HG03571 (cell line): ENCODE measurements around the gene CYSTM1.
"Not testable (repeated sequence)": the region's sequence is repeated elsewhere in the genome, so short reads cannot be mapped to it uniquely, and the experiment has no call there.

Experiments used
- ATAC-seq: cut with Tn5 transposase; IDR thresholded peaks from one replicate; pipeline ENCODE4 v1.9.1; 2021; ENCODE audit not compliant: unreplicated experiment

Gene CYSTM1

DNA sequence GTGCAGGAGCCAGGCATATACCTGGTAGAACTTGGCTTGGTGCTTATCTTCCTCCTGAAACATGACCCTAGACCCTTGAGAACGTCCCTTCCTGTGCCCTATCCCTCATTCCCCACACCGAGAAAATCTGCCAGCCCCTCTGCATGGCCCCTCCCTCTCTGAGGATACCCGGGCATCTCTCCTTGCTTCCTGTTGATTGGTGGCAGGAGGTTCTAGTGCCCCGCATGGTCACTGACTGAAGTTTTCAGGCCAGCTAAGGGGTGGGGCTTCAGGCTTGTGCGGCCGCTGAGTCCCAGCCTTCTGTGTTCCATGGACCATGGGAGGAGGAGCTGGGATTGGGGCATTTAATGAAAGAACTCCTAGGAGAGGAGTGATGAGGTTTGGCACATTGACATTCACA, 26.5 kb upstream of the CYSTM1 start:
- no peak for ATAC-seq

DNA sequence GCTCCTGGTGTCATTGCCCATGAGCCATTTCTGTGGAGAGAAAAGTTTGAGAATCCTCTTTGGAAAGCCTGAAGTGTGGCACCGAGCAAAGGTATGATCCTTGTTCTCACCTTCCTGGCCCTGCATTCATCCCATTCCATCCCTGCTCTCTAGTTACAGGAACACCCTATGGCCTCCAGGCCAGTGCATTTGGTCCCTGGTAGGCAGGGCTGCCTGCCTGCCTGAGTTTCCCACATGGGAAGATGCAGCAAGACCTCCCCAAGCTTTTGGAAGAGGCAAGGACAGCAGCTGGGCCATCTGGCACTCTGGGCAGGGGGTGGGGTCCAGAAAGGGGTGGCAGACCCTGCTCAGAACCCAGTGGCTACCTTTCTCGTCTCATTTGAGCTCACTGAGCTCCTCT, 24.8 kb upstream of the CYSTM1 start:
- ATAC-seq = no peak

DNA sequence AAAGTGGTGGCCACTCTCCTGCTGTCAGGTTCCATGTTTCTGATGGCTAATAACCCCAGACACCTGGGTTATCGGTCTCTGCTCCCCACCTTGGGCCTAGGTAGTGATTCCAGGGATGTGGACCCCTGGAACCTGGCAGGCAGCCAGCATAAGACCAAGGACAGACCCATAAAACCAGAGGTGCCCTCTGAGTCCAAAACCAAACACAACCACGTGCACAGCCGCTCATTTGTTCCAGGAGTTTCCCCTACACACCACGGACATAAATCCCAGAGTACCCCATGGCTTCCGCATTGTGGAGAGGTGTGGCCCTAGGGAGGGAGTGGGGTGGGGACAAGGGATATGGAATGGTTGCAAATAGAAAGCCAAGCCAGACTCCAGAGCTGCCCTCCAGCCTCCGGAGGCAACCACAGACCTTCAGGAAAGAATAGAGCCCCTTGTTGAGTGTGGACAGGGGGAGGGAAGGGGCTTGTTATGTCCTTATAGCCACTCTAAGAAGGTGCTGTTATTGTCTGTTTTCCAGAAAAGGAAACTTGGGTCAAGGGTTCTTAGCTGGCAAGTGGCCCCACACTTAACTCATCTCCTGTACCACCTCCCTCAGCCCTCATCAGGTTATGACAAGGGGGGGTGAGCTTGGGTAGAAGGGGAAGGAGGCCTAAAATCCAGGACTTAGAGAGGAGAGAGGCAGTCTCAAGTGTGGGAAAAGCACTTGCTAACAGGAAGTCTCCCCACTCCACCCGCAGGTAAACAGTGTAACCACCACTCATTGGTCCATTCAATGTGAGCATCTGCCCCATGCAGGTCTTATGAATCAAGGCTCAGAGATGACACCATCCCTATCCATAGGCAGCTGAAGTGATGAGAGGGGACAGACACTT, 23.6 kb upstream of the CYSTM1 start:
- no peak for ATAC-seq

DNA sequence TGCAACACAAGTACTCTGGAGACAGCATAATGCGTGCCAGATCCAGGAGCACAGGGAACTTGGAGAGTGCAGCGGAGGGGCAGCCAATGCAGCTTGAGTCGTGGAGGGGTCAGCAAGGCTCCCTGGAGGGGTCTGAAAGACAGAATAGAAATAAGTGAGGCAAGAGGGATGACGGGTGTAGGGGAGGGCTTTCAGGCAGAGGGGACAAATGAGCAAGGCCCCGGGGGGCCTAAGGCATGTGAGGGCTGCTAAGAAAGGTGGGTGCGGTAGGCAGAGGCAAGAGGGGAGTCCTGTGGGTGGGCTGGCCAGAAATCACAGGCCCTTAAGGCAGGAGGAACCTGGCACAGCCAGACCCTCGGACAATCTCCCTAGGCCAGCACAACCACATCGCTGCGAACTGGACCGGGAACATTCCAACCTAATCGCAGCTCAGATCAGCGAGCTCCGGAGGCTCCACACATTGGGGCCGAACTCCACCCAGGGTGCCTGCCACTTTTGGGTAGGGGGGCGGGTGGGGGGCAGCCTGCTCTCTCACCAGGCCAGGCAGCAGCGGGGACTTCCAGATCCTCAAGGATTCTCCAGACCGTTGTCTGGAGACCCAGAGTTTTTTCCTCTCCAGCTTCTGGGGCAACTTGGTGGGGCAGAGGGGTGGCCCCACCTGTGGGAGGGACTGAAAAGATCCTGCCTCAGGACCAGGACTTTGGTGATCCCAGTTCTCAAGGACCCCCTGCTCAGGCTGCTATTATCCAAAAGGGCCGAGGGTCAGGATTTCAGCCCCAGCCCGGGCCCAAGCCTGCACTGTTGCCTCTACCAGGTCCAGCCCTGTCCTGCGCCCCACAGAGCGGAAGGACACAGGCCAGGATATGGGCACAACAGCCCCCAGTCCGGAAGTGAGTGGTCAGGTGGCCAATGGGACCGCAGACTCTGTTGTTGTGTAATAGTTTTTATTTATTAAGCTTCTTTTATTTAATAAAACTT, 22.7 kb upstream of the CYSTM1 start:
- ATAC-seq = no peak

DNA sequence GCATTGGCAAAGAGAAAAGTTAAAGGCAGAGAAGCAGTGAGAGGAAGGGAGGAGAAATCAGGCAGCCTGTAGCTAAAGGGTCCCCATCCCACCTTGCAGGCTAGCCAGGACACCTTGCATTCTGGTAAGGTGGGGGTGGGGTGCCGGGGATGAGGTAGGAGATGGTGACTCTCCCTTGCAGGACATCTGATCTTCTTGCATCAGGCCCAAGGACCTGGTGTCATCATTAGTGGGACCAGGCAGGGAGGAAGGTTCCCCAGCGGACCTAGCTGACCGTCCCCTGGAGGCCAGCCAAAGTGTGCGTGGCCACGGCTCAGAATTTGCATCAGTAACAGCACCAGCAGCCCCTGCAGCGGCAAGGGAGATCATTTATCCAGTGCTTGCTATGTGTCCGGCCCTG, 21.7 kb upstream of the CYSTM1 start:
- no peak for ATAC-seq

DNA sequence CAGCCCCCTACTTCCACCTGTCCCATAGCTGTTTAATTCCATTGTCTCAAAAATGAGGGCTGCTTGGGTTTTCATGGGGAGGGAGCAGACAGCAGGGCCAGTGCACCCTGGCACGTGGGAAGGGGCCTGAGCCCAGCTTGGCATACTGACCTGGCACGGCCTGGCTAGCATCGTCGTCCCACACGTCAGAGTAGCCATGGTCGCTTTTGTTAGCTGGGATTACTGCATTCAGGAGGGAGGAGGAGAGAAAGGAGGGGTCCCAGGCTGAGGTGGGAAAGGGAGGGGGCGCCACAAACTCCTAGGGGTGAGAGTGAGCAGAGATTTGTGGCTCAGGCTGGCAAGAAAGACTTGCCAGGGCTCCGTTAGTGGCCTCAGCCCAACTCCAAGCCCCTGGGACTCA, 21.1 kb upstream of the CYSTM1 start:
- no peak for ATAC-seq

DNA sequence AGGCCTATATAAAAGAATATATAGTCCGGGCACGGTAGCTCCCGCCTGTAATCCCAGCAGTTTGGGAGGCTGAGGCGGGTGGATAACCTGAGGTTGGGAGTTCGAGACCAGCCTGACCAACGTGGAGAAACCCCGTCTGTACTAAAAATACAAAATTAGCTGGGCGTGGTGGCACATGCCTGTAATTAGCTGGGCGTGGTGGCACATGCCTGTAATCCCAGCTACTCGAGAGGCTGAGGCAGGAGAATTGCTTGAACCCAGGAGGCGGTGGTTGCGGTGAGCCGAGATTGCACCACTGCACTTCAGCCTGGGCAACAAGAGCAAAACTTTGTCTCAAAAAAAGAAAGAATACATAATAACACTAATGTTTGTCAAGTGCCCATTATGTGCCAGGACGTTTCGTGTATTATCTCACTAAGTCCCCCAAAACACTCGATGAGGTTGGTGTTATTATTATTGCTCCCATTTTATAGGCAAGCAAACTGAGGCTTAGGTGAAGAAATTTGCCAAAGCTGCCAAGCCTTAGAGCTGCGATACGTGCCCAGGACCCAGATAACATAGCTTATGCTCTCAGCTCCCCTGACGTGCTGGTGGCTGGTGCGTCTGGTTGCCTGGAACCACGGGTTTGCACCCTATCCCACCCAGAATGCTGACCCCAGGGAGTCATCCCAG, 20.1 kb upstream of the CYSTM1 start:
- not testable (repeated sequence) for ATAC-seq

DNA sequence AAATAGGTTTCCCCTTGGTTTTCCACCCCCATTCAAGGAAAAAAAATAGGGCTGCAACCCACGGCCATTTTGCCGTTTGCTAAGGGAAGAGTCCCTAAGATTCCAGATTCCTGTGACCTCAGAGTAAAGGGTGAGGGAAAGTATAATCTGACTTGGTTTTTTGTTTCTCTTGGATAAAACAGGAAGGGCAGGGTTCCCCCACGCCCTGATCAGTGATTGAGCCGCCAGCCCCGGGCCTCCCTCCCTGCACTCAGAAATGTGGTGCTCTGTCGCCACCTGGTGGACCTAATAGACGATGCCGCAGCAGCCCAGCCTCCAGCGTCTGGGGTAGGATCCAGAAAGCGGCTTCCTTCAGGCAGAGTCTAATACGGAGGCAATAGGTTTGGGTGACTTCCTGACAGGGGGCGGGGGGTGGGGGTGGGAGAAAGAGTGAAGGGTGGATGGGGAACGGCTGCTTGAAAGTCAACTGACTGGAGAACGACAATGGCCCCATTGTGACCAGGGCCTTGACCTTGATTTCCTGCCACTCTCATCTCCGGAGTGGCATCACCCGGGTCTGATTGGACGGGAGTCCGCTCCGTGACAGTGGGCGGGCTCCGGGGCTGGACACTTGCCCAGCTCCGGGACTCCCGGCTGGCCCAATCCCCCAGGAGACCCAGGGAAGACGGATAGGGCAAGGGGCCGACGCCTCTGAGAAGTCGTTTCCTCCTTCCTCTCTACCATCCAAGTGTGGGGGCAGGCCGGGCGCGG, 17.8 kb upstream of the CYSTM1 start:
- peak; percentile 94 for ATAC-seq

DNA sequence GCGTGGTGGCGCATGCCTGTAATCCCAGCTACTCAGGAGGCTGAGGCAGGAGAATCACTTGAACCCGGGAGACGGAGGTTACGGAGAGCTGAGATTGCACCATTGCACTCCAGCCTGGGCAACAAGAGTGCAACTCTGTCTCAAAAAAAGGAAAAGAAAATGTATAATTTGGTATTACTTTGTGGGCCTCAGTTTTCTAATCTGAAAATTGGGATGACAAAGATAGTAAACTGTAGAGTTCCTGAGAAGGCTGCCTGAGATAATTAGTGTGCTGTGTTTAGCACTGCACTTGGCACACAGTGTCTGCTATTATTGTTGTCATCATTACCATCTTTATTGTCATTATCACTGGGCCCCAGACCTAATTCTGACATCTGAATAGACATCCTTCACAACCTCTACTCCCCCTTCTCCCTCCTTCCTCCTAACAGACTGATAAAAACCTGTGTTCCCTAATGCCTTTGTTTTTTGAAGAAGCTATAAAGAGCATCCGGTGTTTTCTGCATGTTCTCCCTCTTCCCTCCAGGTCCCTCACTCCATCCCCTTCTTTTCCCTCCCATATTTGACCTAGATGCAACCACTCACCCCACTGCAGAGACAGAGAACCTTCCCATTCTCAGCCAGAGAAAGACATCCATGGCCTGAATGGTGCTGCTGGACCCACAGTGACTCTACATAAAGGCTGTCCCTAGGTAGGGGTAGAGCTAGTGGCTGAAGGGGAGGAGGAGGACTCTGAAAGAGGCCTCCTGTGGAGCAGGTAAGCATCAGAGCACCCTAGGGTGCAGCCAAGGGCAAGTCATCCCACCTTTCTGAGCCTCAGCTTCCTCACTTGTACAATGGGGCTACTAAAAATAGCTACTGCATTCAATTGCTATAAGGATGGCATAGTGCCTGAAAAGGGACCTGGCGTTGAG, 15.7 kb upstream of the CYSTM1 start:
- ATAC-seq = no peak

DNA sequence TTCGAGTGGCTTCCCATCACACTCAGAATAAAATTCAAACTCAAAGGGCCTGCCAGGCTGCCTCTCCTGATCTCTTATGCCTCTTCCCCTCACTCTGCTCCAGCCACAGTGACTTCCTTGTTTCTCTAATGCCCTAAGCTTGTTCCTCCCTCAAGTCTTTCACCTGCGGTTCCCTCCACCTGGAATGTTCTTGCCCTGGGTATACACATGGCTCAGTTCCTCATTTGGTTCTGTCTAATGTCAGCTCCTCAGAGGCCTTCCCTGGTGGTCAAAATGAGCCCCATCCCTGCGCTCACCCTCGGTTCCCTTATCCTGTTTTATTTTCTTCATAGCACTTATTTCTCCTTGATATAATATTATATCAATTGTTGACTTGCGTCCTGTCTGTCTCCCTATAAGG, 12.7 kb upstream of the CYSTM1 start:
- no peak for ATAC-seq

DNA sequence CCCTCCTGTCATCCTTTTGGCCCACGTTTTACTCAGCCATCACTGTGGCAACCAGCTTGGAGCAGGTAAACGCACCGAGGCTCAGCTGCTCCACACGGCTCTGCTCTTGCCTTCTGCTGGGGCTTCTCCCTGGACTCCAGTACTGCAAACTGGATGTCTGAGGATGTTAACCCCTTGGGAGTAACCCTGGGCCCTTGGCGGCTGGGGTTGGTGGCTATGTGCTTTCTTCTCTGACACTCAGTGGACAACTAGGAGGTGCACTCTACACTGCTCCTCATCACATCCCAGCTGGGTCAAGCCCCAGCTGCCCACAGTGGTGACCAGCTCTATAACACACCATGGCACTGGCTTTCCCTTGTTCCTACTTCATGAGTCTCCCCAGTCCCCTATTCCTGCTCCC, 12.2 kb upstream of the CYSTM1 start:
- no peak for ATAC-seq

DNA sequence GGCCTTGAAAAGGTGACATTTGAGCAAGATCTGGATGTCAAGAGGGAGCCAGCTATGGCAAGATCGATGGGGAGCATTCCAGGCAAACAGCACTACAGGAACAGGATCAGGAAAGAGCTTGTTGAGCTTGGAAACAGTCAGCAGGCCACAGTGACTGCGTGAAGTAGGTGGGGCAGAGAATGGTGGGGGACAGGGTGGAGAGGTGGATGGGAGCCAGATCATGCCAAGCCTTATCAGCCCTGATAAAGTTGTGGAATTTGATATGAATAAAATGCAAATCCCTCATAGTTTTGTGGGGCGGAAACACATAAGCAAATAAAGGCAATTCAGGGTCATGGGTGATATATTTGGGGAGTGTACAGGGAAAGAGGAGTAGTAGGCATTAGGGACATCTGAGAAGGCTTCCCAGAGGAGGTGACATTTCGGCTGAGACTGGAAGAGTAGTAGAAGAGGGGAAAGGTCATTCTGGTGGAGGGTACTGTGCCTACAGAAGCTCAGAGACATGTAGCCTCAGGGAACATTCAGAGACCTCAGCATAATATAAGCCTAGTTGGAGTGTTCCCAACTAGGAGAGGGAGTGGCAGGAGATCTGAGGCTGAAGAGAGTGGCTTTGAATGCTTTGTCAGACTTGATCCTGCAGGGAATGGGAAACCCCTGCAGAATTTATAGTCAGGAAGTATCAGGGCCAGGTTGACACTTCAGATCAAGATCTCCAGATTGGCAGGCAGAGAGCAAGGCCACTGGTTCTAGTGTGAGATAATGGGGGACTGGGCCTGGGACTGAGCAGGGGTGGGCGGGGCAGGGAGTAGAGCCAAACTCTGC, 9.7 kb upstream of the CYSTM1 start:
- ATAC-seq = no peak

DNA sequence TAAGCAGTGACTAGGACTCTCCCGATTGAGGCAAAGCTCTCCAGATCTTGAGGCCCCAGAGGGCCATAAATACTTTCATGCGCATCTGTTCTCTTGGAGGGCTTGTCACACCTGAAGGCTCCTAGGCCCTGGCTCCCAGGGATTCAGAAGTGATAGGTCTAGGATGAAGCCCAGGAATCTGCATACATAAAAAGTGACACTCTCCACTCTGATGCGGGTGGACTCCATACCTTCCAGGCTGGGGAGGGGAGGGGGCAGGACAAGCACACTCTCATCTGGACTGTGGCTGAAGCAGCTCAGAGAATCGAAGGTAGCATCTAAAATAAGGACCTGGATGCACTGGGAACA, 9.1 kb upstream of the CYSTM1 start:
- no peak for ATAC-seq

DNA sequence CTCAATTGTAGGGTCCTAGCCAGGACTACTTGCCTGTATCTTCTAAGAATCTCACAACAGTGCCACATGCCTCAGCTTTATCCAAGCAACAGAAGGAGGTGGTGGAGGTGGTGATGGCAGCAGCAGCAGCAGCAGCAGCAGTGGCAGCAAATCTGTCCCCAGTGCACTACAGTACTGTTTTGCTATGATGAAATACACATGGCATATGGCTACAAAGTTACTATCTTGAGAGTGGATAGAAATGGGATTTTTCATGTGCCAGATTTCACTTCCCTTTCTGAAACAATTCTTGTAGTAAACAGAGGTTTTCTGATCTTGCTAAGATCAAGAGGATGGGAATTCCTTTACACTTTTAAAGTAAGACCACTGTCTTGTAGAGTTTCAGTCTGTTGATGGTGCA, 8.1 kb upstream of the CYSTM1 start:
- no peak for ATAC-seq

DNA sequence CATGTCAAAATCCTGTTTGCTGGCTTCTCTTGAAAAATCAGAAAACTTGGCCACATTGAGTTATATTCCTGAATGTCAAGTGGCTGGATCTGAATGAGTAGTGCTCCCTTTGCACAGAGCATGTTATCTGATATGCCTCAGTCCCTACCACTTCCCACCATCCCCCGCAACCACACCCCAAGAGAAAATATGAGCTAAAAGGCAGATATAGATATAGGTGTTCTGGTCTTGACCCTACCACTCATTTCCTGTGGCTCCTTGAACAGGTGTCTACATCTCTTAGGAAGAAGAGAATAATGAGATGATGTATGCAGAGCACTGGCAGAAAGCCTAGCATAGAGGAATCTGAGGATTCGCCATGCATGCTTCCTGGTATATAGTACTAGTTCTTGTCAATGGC, 6.6 kb upstream of the CYSTM1 start:
- ATAC-seq = no peak

DNA sequence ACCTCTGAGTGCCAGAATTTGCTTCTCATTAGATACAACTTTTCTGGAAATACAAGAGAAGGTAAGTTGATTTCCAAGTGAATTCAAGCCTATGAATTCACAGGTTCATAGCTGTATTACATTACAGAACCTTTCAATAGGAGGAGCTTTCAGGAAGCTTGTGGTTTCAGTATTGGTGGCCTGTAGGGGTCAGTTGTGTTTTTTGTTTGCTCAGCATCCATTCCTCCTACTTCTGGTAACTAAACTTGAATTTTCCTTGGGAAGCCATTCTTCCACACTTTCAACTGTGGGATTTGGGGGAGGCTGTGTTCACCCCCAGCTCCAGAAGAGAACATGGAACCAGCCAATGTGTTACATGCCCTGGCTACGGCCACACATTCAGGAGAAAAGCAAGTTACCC, 5.6 kb upstream of the CYSTM1 start:
- no peak for ATAC-seq

DNA sequence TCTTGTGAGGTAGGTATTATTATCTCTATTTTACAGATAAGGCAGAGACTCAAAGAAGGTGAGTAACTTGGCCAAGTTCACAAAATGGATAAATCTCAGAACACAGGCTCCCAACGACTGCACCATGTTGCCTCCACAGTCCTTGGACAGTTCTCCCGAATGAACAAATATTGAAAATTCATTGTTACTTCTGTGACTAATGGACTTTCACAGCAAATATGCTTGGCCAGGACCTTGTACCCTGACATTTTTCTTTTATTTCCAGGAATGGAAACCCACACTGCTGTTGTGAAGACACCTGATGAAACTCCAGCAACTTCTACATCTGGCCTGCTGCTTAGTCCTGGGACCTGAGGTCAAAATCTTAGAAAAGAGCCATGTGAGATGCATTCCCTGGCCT, 2.5 kb upstream of the CYSTM1 start:
- no peak for ATAC-seq

DNA sequence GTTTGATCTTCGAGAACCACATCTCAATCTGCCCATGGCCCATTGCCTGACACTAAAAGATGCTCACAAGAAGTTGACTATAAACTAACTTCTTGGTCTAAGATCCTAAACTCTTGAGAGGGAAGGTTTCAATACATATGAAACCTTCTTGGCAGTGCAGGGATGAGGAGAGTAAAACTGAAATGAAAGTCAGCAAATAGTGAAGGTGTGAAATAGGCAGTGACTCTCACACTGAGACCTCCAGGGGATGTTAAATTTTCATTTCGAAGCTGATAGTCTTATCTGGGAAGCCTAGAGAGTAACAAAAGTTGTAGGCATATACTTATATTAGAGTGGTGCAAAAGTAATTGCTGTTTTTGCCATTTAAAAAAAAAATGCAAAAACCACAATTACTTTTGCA, 974 bp upstream of the CYSTM1 start:
- no peak for ATAC-seq
